ENCODE data around the gene ACTL10.
"Not testable (repeated sequence)": the region's sequence is repeated elsewhere in the genome, so short reads cannot be mapped to it uniquely, and the experiment has no call there.

ACTL10 gene

DNA sequence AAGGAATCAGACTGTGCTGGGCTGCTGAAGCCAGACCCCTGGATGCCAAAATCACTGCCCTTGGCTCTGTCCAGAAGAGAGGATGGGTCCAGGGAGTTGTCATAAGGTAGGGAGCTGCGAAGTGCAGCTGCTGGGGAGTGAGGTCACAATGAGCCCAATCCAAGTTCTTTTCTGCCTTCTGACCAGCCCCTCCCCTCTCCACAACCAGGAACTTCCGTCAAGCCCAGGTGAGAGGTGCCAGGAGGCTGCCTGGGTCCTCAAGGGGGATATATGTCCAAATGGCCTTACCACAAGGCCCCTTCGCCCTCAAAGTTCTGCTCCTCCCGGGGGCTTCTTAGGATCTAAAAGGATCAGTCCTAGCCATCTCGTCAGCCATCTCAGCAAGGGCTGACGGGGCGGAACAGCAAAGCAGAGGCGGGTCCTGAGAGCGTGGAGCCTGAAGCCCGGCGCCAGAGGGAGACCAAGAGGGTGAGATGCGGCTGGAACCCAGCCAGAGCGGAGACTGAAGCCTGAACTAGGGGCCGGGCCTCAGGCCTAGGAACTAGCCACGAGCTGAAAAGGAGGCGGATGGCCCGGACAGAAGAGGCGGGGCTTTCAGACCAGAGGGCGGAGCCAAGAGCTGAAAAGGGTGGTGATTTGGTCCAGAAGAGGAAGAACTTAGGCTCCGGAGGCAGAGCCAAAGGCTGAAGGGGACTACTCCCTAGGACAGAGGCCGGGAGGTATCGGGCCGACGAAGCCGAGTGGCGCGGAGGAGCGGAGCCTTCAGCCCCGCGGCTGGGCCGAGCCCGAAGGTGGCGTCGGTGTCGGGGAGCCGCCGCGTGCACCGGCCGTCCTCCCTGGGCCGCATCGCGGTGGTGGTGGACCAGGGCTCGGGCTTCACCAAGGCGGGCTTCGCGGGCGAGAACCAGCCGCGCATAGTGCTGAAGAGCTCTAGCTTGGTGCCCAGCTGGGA is at the start of gene ACTL10:
Gene ACTL10 (plus strand): TSS at position 651 of the 952 bp plus-strand sequence. CDS start 555 bp downstream, outside the sequence.
- peak within 1 kb of the TSS; percentile 75 for H3K4me3 Mint-ChIP-seq

DNA sequence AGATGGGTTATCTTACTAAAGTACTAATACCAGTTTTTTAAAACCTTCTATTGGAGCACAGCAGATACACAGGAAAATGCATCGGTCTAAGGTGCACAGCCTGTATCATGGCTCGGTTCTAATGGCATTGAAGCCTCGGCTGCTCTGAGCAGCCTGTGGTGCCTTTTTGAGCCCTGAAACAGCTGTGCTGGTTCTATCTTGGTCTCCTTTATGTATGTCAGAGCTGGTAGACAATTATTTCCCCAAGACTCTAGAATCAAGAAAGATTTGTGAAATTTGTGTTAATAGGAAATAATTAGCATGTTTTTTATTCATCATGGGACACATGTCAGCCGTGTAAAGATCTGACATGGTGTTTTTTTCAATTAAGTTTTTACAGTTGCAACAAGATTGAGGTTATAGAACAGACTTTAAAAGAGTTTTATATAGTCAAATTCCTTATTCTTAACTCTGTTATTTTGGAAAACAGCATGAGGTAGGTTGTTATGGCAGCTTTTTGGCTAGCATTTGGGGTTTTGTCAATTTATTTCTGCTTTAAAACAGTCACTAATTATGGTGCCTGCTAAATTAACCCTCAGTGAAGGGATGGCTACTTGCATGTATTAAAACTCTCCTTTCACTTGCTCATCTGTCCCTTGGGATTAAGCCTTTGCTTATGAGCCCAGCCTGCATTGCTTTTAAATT is 44.9 kb upstream of the ACTL10 start:
- no peaks in the 10 kb centered on the region for H3K9me3 Mint-ChIP-seq
- H3K4me3 Mint-ChIP-seq = no peak overlapping the region
- H3K27ac Mint-ChIP-seq = no peak overlapping the region
- intact Hi-C loops (cut with micrococcal nuclease) = no loop called here
- H3K36me3 Mint-ChIP-seq (ENCODE audit: low read depth) = peaks cover 76% of the 10 kb centered on the region
- no peaks in the 10 kb centered on the region for H3K27me3 Mint-ChIP-seq
- no peaks in the 10 kb centered on the region for H3K4me1 Mint-ChIP-seq (ENCODE audit: low read depth)

More for the DNA sequence above, at the start of gene ACTL10:
- Mint-ChIP-seq H3K4me1 (ENCODE audit: low read depth) (peaks cover 64% of the 10 kb centered on the region), H3K36me3 (ENCODE audit: low read depth) (peaks cover 21% of the 10 kb centered on the region), H3K9me3 (no peaks in the 10 kb centered on the region), H3K27me3 (no peaks in the 10 kb centered on the region), H3K27ac (peak within 1 kb of the TSS; percentile 76)
- intact Hi-C loops (cut with micrococcal nuclease) = loop anchor here (1.0 to 10.0 kb wide), 5 partner anchors 8 to 328 kb away; partner anchors contain the start of genes NECAB3 and RALY

DNA sequence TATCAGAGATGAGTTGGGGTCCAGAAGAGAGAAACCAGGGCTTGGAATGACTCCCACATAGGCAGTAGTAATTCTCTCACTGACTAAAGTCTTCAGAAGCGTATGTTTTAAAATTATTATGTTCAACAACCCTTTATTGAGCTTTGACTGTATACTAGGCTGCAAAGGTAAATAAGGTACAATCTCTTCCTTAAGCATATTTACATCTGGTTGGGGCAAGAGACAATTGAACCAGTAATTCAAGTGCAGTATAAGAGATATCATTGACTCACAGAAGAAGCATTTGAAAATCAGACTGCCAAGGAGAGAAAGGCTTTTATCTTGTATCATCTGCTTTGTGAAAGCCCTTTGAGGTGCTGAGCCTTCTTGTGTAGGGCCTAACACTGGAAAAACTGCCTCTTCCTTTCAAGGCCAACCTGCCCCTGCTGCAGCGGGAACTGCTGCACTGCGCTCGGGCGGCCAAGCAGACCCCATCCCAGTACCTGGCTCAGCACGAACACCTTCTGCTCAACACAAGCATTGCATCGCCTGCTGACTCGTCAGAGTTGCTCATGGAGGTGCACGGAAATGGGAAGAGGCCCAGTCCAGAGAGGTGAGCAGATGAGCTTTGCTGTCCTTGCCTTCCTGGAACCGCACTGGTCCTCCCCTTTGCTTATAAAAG is 43.9 kb upstream of the ACTL10 start:
- H3K4me1 Mint-ChIP-seq (ENCODE audit: low read depth) = no peaks in the 10 kb centered on the region
- H3K9me3 Mint-ChIP-seq = no peaks in the 10 kb centered on the region
- no peak overlapping the region for H3K4me3 Mint-ChIP-seq
- H3K27me3 Mint-ChIP-seq = no peaks in the 10 kb centered on the region
- intact Hi-C loops (cut with micrococcal nuclease) = no loop called here
- H3K36me3 Mint-ChIP-seq (ENCODE audit: low read depth) = peaks cover 84% of the 10 kb centered on the region
- no peak overlapping the region for H3K27ac Mint-ChIP-seq

- H3K27me3 Mint-ChIP-seq = no peaks in the 10 kb centered on the region
- H3K9me3 Mint-ChIP-seq = no peaks in the 10 kb centered on the region
- H3K4me1 Mint-ChIP-seq (ENCODE audit: low read depth) = no peaks in the 10 kb centered on the region
- H3K36me3 Mint-ChIP-seq (ENCODE audit: low read depth) = peaks cover 89% of the 10 kb centered on the region
- no peak overlapping the region for H3K27ac Mint-ChIP-seq
- H3K4me3 Mint-ChIP-seq = no peak overlapping the region
- intact Hi-C loops (cut with micrococcal nuclease) = no loop called here
Observed at GRCh38 chr20:33624399-33624798, 42.3 kb upstream of the ACTL10 start.

DNA sequence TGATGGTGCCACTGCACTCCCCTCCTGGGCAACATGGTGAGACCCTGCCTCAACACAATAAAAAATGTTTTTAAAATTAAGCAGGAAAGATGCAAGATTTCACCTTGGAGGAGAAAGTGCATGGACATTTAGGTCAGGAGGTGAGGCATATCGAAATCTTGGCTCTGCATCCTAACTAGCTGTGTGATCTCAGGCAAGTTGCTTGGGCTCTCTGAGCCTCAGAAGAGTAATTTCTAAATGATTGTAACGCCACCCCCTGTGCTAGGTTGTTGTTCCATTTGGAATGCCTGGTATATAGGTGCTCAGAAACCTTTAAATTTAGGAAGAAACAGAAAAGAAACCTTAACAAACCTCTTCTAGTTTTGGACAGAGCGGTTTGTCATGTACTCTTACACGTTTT is 40.6 kb upstream of the ACTL10 start:
- no peak overlapping the region for H3K4me3 Mint-ChIP-seq
- intact Hi-C loops (cut with micrococcal nuclease) = no loop called here
- H3K27ac Mint-ChIP-seq = no peak overlapping the region
- H3K36me3 Mint-ChIP-seq (ENCODE audit: low read depth) = peaks cover 89% of the 10 kb centered on the region
- no peaks in the 10 kb centered on the region for H3K27me3 Mint-ChIP-seq
- no peaks in the 10 kb centered on the region for H3K4me1 Mint-ChIP-seq (ENCODE audit: low read depth)
- no peaks in the 10 kb centered on the region for H3K9me3 Mint-ChIP-seq

DNA sequence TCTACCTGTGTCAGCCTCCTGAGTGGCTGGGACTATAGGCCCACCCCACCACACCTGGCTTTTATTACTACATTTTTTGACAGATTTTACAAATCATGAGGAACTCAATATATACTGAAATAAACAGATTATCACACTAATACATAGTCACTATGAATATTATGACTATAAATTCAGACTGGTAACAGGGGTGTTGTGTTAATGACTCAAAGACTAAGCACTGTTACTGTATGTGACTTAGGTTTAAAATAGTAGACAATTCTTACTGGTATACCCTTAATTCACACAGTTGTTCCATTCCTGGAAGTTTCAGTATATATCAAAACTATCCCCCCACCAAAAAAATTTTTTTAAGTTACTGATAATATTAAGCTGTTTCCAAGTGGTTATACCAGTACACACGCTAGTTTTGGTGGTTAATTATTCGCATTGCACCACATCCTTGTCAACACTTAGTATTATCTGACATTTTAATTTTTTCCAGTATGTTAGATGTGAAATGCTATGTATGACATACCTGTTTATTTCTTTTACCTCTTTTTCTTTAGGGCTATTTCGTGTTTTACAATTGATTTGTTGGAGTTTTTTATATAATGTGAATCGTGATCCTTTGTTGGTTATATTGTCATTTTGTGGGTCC is 39.0 kb upstream of the ACTL10 start:
- no peak overlapping the region for H3K27ac Mint-ChIP-seq

DNA sequence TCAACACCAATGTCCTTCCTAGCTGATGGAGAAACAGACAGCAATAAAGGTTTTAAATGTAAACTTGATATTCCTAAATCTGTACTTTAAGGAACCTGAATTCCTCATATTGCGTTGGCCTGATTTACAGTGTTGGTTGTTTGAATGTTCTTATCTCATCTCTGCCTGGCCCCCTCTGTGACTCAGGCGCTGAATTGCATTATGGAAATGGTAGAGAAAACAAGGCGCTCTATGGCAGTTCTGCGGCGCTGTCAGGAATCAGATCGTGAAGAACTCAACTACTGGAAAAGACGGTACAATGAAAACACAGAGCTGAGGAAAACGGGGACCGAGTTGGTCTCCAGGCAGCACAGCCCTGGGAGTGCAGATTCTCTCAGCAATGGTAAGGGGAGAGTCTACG is 37.2 kb upstream of the ACTL10 start:
- Mint-ChIP-seq H3K4me1 (ENCODE audit: low read depth) (no peaks in the 10 kb centered on the region), H3K9me3 (no peaks in the 10 kb centered on the region), H3K27me3 (no peaks in the 10 kb centered on the region), H3K4me3 (no peak overlapping the region), H3K36me3 (ENCODE audit: low read depth) (peaks cover 91% of the 10 kb centered on the region), H3K27ac (no peak overlapping the region)
- intact Hi-C loops (cut with micrococcal nuclease) = no loop called here

More for the DNA sequence above, 39.0 kb upstream of the ACTL10 start:
- H3K4me3 Mint-ChIP-seq = no peak overlapping the region
- no peaks in the 10 kb centered on the region for H3K27me3 Mint-ChIP-seq
- no peaks in the 10 kb centered on the region for H3K9me3 Mint-ChIP-seq
- H3K4me1 Mint-ChIP-seq (ENCODE audit: low read depth) = no peaks in the 10 kb centered on the region
- peaks cover 97% of the 10 kb centered on the region for H3K36me3 Mint-ChIP-seq (ENCODE audit: low read depth)
- intact Hi-C loops (cut with micrococcal nuclease) = no loop called here

DNA sequence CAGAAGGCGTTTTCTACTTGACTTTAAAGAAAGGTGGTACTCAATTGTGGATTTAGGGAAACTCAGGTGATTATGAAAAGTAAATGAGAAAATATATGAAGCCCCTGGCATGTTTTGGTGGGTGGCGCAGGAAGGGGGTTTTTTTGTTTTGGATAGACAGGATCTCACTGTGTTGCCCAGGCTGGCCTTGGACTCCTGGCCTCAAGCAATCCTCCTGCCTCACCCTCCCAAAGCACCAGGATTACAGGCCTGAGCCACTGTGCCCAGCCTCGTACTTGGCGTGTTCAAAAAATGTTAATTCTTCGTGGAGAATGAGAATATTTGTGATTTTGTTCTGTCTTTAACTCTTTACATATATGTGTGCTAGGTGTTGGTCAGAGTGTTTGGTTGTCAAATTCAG is 36.8 kb upstream of the ACTL10 start:
- peaks cover 91% of the 10 kb centered on the region for H3K36me3 Mint-ChIP-seq (ENCODE audit: low read depth)
- no peaks in the 10 kb centered on the region for H3K9me3 Mint-ChIP-seq
- intact Hi-C loops (cut with micrococcal nuclease) = no loop called here
- no peak overlapping the region for H3K27ac Mint-ChIP-seq
- no peaks in the 10 kb centered on the region for H3K27me3 Mint-ChIP-seq
- no peaks in the 10 kb centered on the region for H3K4me1 Mint-ChIP-seq (ENCODE audit: low read depth)
- H3K4me3 Mint-ChIP-seq = no peak overlapping the region

DNA sequence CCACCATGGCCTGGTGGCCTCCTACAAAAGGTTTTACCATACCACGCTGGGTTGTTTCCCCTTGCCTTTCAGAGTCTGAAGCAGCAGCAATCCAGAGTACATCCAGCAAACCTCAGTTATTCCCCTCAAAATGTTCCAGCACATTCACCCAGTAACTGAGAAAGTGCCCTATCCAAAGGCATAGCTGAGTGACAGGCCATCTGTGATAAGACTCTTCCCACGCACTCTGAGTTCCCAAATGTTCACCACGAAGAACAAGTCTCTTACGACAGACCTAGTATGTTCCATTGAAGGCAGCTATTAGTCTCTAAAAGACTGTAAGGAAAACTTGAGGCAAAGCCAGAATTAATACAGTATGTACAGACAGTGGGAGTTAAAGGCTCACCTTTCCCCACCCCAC is 36.2 kb upstream of the ACTL10 start:
- no peaks in the 10 kb centered on the region for H3K27me3 Mint-ChIP-seq
- peaks cover 88% of the 10 kb centered on the region for H3K36me3 Mint-ChIP-seq (ENCODE audit: low read depth)
- no peaks in the 10 kb centered on the region for H3K9me3 Mint-ChIP-seq
- H3K4me3 Mint-ChIP-seq = no peak overlapping the region
- no peak overlapping the region for H3K27ac Mint-ChIP-seq
- H3K4me1 Mint-ChIP-seq (ENCODE audit: low read depth) = no peaks in the 10 kb centered on the region
- intact Hi-C loops (cut with micrococcal nuclease) = no loop called here

GRCh38 chr20:33631910-33632309 is 34.8 kb upstream of the ACTL10 start:
- H3K36me3 Mint-ChIP-seq (ENCODE audit: low read depth) = peaks cover 83% of the 10 kb centered on the region
- H3K9me3 Mint-ChIP-seq; H3K4me1 Mint-ChIP-seq (ENCODE audit: low read depth); H3K4me3 Mint-ChIP-seq; H3K27me3 Mint-ChIP-seq; intact Hi-C loops (cut with micrococcal nuclease); H3K27ac Mint-ChIP-seq: not testable (repeated sequence)

DNA sequence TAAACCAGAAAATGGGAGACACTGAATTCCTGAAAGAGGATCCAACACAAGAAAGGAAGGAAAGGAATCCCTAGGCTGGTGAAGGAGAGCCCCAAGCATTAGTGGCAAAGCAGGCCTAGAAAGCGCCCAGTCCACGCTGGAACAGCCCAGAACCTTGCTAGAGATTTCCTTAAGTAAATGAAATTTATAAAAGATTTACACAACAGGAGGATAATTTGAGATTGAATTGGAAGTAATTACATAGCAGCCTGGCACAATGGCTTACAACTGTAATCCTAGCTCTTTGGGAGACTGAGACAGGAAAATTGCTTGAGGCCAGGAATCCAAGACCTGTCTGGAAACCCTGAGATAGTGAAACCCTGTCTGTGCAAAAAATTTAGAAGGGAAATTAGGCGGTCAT is 31.4 kb upstream of the ACTL10 start:
- Mint-ChIP-seq H3K4me3 (no peak overlapping the region), H3K27ac (no peak overlapping the region), H3K9me3 (no peaks in the 10 kb centered on the region), H3K4me1 (ENCODE audit: low read depth) (no peaks in the 10 kb centered on the region), H3K27me3 (no peaks in the 10 kb centered on the region), H3K36me3 (ENCODE audit: low read depth) (peaks cover 83% of the 10 kb centered on the region)
- intact Hi-C loops (cut with micrococcal nuclease) = no loop called here

GRCh38 chr20:33636776-33637175 is 30.0 kb upstream of the ACTL10 start:
- no peaks in the 10 kb centered on the region for H3K4me1 Mint-ChIP-seq (ENCODE audit: low read depth)
- no peaks in the 10 kb centered on the region for H3K27me3 Mint-ChIP-seq
- no peaks in the 10 kb centered on the region for H3K9me3 Mint-ChIP-seq
- intact Hi-C loops (cut with micrococcal nuclease) = no loop called here
- peaks cover 83% of the 10 kb centered on the region for H3K36me3 Mint-ChIP-seq (ENCODE audit: low read depth)
- H3K27ac Mint-ChIP-seq = no peak overlapping the region
- no peak overlapping the region for H3K4me3 Mint-ChIP-seq

- H3K27ac Mint-ChIP-seq = no peak overlapping the region
- H3K9me3 Mint-ChIP-seq = no peaks in the 10 kb centered on the region
- H3K27me3 Mint-ChIP-seq = no peaks in the 10 kb centered on the region
- H3K4me1 Mint-ChIP-seq (ENCODE audit: low read depth) = no peaks in the 10 kb centered on the region
- peaks cover 87% of the 10 kb centered on the region for H3K36me3 Mint-ChIP-seq (ENCODE audit: low read depth)
- intact Hi-C loops (cut with micrococcal nuclease) = no loop called here
- no peak overlapping the region for H3K4me3 Mint-ChIP-seq
Observed at GRCh38 chr20:33640287-33640686, 26.5 kb upstream of the ACTL10 start.
